Astrocyte of the cerebellum (primary cell): Measurements from ENCODE around the gene PPP1R3E.

Experiments used
- DNase-seq: peaks from one replicate; pipeline ENCODE4 v3.0.0-alpha.2; 2011; ENCODE audit warnings: low read depth
- H3K4me3 ChIP-seq: 2 replicates; pipeline ENCODE4 v1.5.1; 2011; ENCODE audit warnings: mild to moderate bottlenecking, low read depth, low read length, moderate library complexity
- in situ Hi-C: cut with HindIII; loops from 2 replicates; pipeline ENCODE4 v1.10.0; 2017; ENCODE audit warnings: low sequenced_read_pairs
- TF ChIP-seq, protein P1 (sequence below): IDR thresholded peaks from 2 replicates; pipeline ENCODE4 v1.5.1; 2012; ENCODE audit warnings: low read length, low read depth, moderate library complexity, mild to moderate bottlenecking; ENCODE audit errors: missing control alignments

The PPP1R3E gene

DNA sequence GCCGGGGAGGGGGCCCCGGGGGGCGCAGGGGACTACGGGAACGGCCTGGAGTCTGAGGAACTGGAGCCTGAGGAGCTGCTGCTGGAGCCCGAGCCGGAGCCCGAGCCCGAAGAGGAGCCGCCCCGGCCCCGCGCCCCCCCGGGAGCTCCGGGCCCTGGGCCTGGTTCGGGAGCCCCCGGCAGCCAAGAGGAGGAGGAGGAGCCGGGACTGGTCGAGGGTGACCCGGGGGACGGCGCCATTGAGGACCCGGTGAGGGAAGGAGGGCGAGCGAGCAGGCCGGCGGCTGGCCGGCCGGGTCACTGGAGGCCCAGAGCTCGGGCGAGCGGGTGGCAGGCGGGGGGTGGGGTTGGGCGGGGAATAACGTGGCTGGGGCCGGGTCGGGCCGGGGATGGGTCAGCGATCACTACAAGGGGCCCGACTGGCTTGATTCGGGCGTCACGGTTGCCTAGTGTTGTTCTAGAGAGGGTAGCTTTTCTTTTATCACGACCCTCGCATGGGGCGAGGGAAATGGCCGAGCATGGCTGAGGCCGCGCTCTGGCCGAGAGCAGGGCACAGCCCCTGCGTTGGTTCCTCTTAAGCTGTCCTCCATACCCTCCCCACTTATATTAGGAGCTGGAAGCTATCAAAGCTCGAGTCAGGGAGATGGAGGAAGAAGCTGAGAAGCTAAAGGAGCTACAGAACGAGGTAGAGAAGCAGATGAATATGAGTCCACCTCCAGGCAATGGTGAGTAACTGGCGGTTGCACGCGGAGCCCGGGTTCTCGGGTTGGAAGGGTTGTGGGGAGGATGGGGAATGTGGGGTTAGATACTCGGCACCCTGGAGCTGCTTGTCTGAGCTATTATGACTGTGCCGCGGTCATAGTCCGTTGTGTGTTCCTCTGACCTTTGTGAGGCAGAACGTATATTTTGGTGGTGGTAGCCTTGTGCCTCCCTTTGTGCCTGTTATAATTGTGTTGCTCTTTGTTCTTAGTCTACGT is 19.2 kb upstream of the PPP1R3E start:
- in situ Hi-C loops: no loop called here
- H3K4me3 ChIP-seq: peak overlapping the region; percentile 59
- DNase-seq: no peak
- TF ChIP-seq, protein P1, sequence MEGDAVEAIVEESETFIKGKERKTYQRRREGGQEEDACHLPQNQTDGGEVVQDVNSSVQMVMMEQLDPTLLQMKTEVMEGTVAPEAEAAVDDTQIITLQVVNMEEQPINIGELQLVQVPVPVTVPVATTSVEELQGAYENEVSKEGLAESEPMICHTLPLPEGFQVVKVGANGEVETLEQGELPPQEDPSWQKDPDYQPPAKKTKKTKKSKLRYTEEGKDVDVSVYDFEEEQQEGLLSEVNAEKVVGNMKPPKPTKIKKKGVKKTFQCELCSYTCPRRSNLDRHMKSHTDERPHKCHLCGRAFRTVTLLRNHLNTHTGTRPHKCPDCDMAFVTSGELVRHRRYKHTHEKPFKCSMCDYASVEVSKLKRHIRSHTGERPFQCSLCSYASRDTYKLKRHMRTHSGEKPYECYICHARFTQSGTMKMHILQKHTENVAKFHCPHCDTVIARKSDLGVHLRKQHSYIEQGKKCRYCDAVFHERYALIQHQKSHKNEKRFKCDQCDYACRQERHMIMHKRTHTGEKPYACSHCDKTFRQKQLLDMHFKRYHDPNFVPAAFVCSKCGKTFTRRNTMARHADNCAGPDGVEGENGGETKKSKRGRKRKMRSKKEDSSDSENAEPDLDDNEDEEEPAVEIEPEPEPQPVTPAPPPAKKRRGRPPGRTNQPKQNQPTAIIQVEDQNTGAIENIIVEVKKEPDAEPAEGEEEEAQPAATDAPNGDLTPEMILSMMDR: no peak

DNA sequence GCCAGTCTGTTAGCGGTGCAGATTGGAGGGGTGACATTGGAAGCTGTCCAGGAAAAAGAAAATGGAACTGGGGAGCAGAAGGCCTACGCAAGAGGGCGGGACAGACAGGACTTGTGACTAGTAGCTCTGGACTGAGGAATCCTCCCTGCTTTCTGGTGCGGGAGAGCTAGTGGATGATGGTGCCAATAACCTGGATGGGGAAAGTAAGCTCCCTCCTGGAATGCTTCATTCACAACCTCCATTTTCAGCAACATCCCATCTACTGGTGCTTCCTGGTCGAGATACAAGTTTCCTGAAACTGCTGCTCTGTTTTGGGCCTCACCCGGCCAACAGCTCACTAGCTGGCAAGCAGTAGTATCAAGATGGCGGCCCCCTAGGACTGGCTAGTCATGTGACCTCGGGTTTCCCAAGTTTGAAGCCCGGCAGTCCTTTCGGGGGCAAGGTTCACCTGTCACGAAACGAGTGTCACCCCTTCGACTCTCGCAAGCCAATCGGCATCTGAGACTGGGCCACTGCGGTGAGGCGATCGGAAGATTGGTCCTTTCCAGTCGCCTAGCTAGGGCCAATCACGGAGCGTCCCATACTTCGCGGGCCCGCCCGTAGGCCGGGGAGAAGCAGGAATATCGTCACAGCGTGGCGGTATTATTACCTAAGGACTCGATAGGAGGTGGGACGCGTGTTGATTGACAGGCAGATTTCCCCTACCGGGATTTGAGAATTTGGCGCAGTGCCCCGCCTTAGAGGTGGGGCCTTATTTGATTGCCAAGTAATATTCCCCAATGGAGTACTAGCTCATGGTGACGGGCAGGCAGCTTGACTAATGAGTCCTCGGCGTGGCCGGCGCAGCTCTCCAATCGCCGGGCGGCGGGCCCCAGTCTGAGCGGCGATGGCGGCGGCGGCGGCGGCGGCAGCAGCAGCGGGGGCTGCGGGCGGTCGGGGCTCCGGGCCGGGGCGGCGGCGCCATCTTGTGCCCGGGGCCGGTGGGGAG is 18.2 kb upstream of the PPP1R3E start, which contains the start of gene PABPN1:
TSS of gene PABPN1 (plus strand) at position 874 of the 988 bp plus-strand sequence. CDS start at position 887, 13 bp downstream.
- in situ Hi-C loops: no loop called here
- TF ChIP-seq, protein P1: no peak
- H3K4me3 ChIP-seq: peak within 1 kb of the TSS; percentile 59
- DNase-seq: peak; percentile 100

DNA sequence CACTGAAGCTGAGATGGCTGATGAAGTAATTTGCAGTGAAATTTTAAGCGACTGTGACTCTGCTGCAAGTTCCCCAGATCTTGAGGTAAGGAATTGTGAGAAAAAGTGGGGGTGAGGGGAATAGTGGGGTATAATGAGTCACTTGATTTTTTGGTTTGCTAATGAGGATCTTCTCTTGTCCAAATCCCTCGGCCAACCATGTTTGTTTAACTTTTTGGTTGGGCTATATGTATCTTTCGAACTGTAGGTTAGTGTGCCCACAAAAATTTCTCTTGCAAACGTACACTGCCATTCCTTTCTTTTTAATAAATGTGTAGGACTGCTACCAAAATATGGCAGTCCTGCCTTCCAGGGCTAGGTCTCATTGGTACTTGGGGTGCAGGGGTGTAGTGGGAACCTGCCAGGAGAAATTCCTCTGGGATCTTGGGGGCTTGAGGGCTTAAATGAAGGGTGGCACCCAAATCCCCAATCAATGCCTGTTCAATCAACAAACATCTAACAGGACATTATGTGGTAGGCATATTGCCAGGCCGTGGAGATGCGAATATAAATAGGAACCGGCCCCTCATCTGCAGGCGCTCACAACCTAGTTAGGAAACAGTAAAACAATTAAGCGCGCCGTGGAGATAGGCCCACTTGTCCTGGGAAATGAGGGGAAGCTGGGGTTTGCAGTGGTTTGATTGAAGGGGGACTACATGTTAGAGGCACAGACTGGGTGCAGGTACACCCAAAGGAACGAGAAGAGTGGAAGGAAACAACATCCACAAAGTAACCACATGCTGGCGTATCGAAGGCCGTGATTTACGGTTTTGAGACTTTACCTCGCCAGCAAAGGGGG is 17.3 kb upstream of the PPP1R3E start:
- peak overlapping the region; percentile 35 for H3K4me3 ChIP-seq
- TF ChIP-seq, protein P1: no peak
- in situ Hi-C loops: no loop called here
- no peak for DNase-seq

DNA sequence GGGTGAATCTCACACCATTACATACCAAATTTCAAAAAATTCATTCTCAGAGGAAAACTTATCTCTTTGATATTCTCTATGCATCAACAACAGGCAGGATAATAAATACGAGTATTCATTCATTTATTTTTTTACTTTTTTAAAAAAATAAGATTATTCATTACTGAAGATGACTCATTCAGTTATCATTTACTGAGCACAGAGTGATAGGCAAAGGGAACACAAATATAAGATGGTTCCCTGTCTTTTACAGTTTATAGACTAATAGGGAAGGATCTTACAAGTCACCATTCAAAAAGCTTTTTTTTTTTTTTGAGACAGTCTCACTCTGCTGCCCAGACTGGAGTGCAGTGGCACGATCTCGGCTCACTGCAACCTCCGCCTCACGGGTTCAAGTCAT is 13.6 kb upstream of the PPP1R3E start:
- in situ Hi-C loops: no loop called here
- no peak for DNase-seq
- no peak overlapping the region for H3K4me3 ChIP-seq
- TF ChIP-seq, protein P1: no peak

DNA sequence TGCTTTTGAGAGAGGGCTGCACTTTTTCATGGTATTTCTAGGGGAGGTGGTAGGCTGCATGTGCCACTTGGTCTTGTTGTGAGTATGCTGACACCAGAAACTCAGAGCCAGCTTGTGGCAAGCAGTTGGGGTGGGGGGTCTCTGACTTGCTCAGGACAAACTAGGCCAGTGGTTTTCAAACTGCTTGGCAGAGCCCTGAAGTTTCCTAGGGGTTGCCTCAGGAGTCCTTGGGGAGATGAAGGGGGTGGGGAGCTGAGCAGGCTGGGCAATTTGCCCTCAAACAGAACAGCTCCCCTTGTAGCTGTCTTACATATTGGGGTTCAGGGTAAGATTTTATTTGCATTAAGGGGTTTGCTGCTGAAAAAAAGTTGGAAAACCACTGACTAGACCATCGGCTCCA is 7.9 kb upstream of the PPP1R3E start:
- DNase-seq: no peak
- H3K4me3 ChIP-seq: no peak overlapping the region
- TF ChIP-seq, protein P1: no peak
- in situ Hi-C loops: no loop called here
